Dedifferentiated amniotic fluid mesenchymal stem cell (primary cell): Measurements from ENCODE around the gene TUBG1.
"Not testable (repeated sequence)": the region's sequence is repeated elsewhere in the genome, so short reads cannot be mapped to it uniquely, and the experiment has no call there.

ENCODE experiments used
- DNase-seq: peaks from one replicate; pipeline ENCODE4 v3.0.0-alpha.2; 2016; ENCODE audit errors: extremely low spot score

The TUBG1 gene

GRCh38 chr17:42579794-42580551 lies 29.5 kb upstream of the TUBG1 start:
- no peak for DNase-seq

- no peak for DNase-seq
Observed at GRCh38 chr17:42581744-42582270, 27.7 kb upstream of the TUBG1 start.

GRCh38 chr17:42584880-42585279 lies 24.6 kb upstream of the TUBG1 start:
- no peak for DNase-seq

- DNase-seq: no peak
Observed at GRCh38 chr17:42585353-42585752, 24.1 kb upstream of the TUBG1 start.

GRCh38 chr17:42586514-42587230 lies 22.8 kb upstream of the TUBG1 start:
- no peak for DNase-seq

- no peak for DNase-seq
Observed at GRCh38 chr17:42590886-42591285, 18.6 kb upstream of the TUBG1 start.

- no peak for DNase-seq
Observed at GRCh38 chr17:42591411-42591810, 18.1 kb upstream of the TUBG1 start.

- DNase-seq: no peak
Observed at GRCh38 chr17:42596386-42596785, 13.1 kb upstream of the TUBG1 start.

- DNase-seq: no peak
Observed at GRCh38 chr17:42598905-42599304, 10.6 kb upstream of the TUBG1 start.

GRCh38 chr17:42603318-42603717 lies 6.2 kb upstream of the TUBG1 start:
- no peak for DNase-seq

- DNase-seq: no peak
Observed at GRCh38 chr17:42607769-42608168, 1.7 kb upstream of the TUBG1 start.

- no peak for DNase-seq
Observed at GRCh38 chr17:42608305-42609181, 940 bp upstream of the TUBG1 start.

GRCh38 chr17:42609814-42610801 lies 625 bp downstream of the TUBG1 start:
- not testable (repeated sequence) for DNase-seq

- no peak for DNase-seq
Observed at GRCh38 chr17:42612013-42612412, 2.5 kb downstream of the TUBG1 start.

GRCh38 chr17:42613699-42614295 lies 4.3 kb downstream of the TUBG1 start:
- no peak for DNase-seq

- no peak for DNase-seq
Observed at GRCh38 chr17:42617956-42618431, 8.5 kb downstream of the TUBG1 start.

- DNase-seq: no peak
Observed at GRCh38 chr17:42618442-42619150, 9.1 kb downstream of the TUBG1 start.

GRCh38 chr17:42621987-42622386 lies 12.5 kb downstream of the TUBG1 start:
- DNase-seq: not testable (repeated sequence)

- no peak for DNase-seq
Observed at GRCh38 chr17:42623271-42623670, 13.8 kb downstream of the TUBG1 start.
